IPS-15b (cell line): Measurements from ENCODE around the gene ZRANB3.
A peak's percentile ranks its signal among the peaks of the same experiment; 100 is the strongest.
"Not testable (repeated sequence)": the region's sequence is repeated elsewhere in the genome, so short reads cannot be mapped to it uniquely, and the experiment has no call there.

Source experiments
- H3K27me3 ChIP-seq: one replicate; pipeline ENCODE4 v1.6.1; 2013; ENCODE audit warnings: low read length; ENCODE audit not compliant: control insufficient read depth, insufficient read depth
- H3K36me3 ChIP-seq: one replicate; pipeline ENCODE4 v1.6.1; 2013; ENCODE audit warnings: low read length; ENCODE audit not compliant: control insufficient read depth, insufficient read depth
- H3K4me1 ChIP-seq: one replicate; pipeline ENCODE4 v1.6.1; 2013; ENCODE audit warnings: mild to moderate bottlenecking, low read length; ENCODE audit not compliant: control insufficient read depth, insufficient read depth
- H3K4me3 ChIP-seq: one replicate; pipeline ENCODE4 v1.5.1; 2013; ENCODE audit warnings: low read depth, low read length
- H3K9ac ChIP-seq: one replicate; pipeline ENCODE4 v1.6.1; 2013; ENCODE audit warnings: low read depth, mild to moderate bottlenecking, low read length
- H3K9me3 ChIP-seq: one replicate; pipeline ENCODE4 v1.6.1; 2013; ENCODE audit warnings: mild to moderate bottlenecking, low read length; ENCODE audit not compliant: control insufficient read depth, insufficient read depth

The ZRANB3 gene

DNA sequence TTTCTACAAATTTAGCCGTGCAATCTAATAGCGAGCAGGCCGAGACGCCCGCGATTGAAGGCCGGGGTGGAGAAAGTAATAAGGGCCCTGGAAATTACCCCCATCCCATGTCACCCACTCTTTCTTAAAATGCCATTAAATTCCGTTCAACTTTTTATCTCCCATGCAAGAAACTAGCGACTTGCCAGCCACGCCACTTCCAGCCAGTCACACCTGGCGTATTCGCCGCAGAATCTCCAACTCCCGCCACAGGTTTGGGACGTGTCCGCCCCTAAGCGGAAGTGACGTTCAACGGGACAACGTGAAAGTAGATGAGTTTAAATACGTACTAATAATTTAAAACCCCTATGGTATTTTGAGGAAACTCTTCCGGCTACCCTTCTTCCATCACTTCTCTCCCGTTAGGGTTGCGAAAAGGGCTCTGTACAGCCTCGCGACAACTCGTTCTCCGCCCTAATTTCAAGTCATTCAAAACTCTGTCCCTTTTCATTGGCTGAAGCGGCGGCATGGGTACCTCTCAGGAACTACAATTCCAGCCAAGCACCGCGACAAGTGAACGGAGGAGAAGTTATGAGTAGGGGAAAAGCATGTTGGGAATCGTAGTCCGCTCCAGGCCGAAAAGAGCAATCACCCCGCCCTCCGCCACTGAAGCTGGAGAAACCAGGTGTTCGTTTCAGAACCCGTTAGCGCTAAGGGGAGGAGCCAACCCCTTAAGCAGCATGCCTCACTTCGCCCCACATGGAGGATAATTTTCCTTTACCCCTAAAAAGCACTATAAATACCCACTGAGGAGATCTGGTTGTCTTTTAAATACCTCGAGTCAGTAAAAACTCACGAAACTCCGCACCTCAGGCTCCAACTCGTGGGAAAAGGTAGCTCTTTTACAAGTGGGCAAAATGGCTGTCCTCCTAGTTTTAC is at the start of gene ZRANB3:
Gene ZRANB3, minus strand, starts transcription at position 906 of the 918 bp plus-strand sequence.
- Histone ChIP-seq H3K9me3 (no peaks in the 10 kb centered on the region), H3K36me3 (peaks cover 2% of the 10 kb centered on the region), H3K4me1 (no peaks in the 10 kb centered on the region), H3K9ac (peak within 1 kb of the TSS; percentile 92), H3K27me3 (no peaks in the 10 kb centered on the region), H3K4me3 (peak within 1 kb of the TSS; percentile 89)

DNA sequence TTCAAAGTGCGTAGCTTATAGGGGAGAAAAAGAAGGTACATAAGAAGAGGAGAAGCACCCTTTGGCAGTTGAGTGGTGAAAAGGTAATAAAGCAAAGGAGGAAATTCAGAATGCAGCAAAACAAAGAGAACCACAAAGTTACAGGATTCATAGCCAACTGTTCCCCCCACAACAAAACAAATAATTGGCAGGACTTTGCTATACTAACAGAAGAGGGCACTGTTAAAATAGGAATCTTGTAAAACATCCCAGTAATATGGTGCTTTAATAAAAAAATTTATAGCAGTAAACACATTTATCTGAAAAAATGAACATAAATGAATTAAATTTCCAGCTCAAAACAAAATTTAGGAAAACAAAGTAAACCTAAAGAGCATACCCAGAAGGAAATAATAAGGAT is 42.6 kb upstream of the ZRANB3 start:
- no peak overlapping the region for H3K4me3 ChIP-seq
- no peaks in the 10 kb centered on the region for H3K36me3 ChIP-seq
- H3K4me1 ChIP-seq = no peaks in the 10 kb centered on the region
- H3K27me3 ChIP-seq = no peaks in the 10 kb centered on the region
- no peak overlapping the region for H3K9ac ChIP-seq
- H3K9me3 ChIP-seq = no peaks in the 10 kb centered on the region

DNA sequence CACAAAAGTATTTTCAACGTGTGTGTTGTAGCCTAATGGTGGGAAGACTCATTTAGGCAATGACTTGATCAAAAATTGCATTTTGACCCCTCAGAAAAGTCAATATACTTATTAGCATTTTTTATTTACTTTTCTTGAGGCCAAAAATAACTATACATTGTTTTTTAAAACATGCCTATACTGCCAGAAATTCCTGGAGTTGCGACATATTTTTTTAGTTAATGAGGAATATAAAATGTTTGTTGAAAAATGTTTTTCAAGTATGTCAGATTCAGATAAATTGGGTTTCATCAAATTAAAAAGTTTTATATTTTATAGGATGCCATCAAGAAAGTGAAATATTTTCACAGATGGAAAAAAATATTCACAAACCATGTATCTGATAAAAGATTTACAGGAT is 39.9 kb upstream of the ZRANB3 start:
- no peaks in the 10 kb centered on the region for H3K9me3 ChIP-seq
- H3K27me3 ChIP-seq = no peaks in the 10 kb centered on the region
- H3K4me3 ChIP-seq = no peak overlapping the region
- H3K4me1 ChIP-seq = no peaks in the 10 kb centered on the region
- no peak overlapping the region for H3K9ac ChIP-seq
- H3K36me3 ChIP-seq = no peaks in the 10 kb centered on the region

DNA sequence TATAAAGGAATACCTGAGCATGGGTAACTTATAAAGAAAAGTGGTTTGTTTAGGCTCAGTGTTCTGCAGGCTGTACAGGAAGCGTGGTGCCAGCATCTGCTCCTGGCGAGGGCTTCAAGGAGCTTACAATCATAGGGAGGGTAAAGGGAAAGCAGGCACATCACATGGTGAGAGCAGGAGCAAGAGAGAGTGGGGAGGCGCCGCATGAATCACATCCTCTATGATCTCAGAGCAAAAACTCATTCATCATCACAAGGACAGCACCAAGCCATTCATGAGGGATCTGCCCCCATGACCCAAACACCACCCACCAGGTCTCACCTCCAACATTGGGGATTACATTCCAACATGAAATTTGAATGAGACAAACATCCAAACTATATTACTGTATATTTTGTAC is 32.8 kb upstream of the ZRANB3 start:
- H3K36me3 ChIP-seq = no peaks in the 10 kb centered on the region
- no peaks in the 10 kb centered on the region for H3K9me3 ChIP-seq

DNA sequence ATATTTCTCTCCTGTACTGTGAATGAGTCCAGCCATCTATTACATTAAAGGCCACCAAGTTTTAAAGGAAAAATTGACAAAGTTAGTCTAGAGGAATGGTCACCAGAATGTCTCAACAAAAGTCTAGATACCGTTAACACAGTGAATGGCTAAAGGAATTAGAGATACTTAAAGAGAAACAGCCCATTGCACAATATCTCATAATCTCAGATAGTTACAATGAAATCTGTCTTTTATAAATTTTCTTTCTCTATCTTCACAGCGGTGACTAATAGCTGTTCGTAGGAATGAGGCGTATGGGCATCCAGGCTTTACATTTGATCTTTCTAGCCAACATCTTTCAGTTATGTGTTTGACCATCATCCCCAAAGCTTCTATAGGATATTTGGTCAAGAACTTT is 30.9 kb upstream of the ZRANB3 start:
- H3K27me3 ChIP-seq = no peaks in the 10 kb centered on the region
- no peaks in the 10 kb centered on the region for H3K4me1 ChIP-seq
- H3K9me3 ChIP-seq = no peaks in the 10 kb centered on the region
- H3K36me3 ChIP-seq = no peaks in the 10 kb centered on the region
- no peak overlapping the region for H3K9ac ChIP-seq
- H3K4me3 ChIP-seq = no peak overlapping the region

More for the DNA sequence above, 32.8 kb upstream of the ZRANB3 start:
- no peak overlapping the region for H3K9ac ChIP-seq
- no peaks in the 10 kb centered on the region for H3K27me3 ChIP-seq
- H3K4me3 ChIP-seq = no peak overlapping the region
- no peaks in the 10 kb centered on the region for H3K4me1 ChIP-seq

DNA sequence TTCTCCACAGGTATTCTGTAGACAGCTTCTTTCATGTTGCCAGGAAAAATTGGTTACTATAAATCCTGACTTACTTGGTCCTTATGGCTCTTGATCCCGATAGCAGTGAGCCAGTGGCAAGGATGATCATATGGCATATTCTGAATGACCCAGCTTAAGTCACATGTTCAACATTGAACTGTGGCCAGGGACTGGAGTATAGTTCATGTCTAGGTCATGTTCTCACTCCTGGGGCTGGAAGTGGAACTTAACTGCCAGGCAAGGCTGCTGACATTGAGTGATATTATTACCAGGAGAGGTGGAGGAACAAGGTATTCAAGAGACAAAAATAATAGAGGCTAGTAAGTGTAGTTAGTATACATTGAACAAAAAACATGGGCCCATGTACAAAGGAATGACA is 26.5 kb upstream of the ZRANB3 start:
- Histone ChIP-seq H3K36me3 (no peaks in the 10 kb centered on the region), H3K9ac (no peak overlapping the region), H3K27me3 (no peaks in the 10 kb centered on the region), H3K9me3 (no peaks in the 10 kb centered on the region), H3K4me3 (no peak overlapping the region), H3K4me1 (no peaks in the 10 kb centered on the region)

DNA sequence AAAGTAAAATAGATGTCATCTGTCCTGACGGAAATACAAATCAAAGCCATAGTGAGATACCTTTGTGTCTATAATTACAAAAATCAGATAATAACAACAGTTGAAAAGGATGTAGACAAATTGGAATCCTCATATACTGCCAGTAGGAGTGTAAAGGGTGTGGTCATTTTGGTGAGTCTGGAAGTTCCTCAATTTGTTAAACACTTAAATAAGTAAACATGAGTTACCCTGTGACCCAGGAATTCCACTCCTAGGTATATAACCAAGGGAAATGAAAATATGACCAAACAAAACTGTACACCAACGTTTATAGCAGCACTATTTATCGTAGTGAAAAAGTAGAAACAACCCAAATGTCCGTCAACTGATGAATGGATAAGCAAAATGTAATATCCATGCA is 24.3 kb upstream of the ZRANB3 start:
- no peaks in the 10 kb centered on the region for H3K27me3 ChIP-seq
- no peaks in the 10 kb centered on the region for H3K36me3 ChIP-seq
- no peaks in the 10 kb centered on the region for H3K4me1 ChIP-seq
- H3K9me3 ChIP-seq = no peaks in the 10 kb centered on the region
- H3K4me3 ChIP-seq = no peak overlapping the region
- H3K9ac ChIP-seq = no peak overlapping the region

DNA sequence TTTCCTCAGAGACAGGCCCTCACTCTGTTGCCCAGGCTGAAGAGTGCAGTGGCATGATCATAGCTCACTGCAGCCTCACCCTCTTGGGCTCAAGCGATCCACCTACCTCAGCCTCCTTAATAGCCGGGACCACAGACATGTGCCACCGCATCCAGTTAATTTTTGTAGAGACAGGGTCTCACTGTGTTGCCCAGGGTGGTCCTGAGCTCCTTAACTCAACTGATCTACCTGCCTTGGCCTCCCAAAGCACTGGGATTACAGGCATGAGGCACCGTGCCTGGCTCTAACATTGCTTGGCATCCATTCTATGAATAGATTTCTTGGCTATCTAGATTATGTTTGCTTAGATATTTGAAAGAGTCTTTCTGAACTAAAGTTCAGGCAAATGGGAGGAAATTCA is 21.9 kb upstream of the ZRANB3 start:
- H3K9me3 ChIP-seq = no peaks in the 10 kb centered on the region
- no peak overlapping the region for H3K4me3 ChIP-seq
- H3K4me1 ChIP-seq = no peaks in the 10 kb centered on the region
- H3K36me3 ChIP-seq = no peaks in the 10 kb centered on the region
- no peaks in the 10 kb centered on the region for H3K27me3 ChIP-seq
- H3K9ac ChIP-seq = no peak overlapping the region

DNA sequence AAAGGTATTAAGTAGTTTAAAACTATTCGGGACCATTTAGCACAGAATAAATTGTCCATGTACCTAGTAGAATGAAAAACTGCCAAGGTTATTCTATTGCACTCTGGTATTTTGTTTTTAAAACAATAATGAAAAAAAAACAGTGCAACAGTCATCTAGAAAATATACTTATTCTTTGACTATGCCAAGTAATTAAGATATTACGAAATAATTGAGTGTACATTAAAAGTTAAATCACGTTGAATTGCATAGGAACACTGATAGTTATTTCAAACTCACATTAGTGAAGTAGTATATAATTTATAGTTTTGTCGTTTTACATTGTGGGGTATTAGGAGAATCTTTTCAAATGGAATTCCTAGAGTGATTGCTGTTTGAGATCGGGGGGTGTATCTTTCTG is 20.3 kb upstream of the ZRANB3 start:
- Histone ChIP-seq H3K36me3 (no peaks in the 10 kb centered on the region), H3K4me1 (no peaks in the 10 kb centered on the region), H3K4me3 (no peak overlapping the region), H3K9ac (no peak overlapping the region), H3K27me3 (no peaks in the 10 kb centered on the region), H3K9me3 (no peaks in the 10 kb centered on the region)

DNA sequence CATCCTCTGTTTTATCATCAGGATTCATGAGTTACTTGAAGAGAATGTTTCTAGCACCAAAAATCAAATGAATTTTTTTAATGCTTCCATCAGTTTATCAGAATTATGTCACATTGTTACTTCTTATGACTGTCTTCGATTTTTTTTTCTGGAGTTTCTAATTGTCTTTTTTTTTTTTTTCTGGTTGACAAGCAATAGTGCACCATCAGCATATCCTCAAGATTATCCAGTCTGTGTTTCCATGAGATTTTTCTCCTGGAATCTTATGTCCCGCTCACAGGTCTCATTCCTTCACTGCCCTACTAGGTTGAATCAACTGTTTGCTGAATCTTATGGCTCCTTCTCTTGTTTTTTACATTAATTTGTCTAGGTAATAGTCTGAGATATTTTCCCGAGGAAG is 16.3 kb upstream of the ZRANB3 start:
- Histone ChIP-seq H3K27me3 (no peaks in the 10 kb centered on the region), H3K36me3 (no peaks in the 10 kb centered on the region), H3K4me3 (no peak overlapping the region), H3K9ac (no peak overlapping the region), H3K4me1 (no peaks in the 10 kb centered on the region), H3K9me3 (no peaks in the 10 kb centered on the region)

DNA sequence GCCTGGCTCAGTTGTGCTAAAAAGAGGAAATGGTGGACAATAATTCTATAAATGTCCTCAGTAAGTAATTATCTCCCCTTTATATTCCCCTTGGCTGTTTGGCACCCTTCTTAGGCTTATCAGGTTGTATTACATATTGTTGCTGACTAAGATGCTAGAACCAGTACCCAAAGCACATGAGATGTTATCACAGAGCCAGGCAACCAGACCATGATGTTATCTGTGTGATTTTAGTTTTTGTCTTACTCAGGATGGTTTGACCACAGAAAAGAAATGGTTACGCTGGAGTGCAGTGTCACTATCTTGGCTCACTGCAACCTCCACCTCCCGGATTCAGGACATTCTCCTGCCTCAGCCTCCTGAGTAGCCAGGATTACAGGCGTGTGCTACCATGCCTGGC is 15.4 kb upstream of the ZRANB3 start:
- Histone ChIP-seq H3K27me3 (no peaks in the 10 kb centered on the region), H3K36me3 (no peaks in the 10 kb centered on the region), H3K9ac (no peak overlapping the region), H3K9me3 (no peaks in the 10 kb centered on the region), H3K4me3 (no peak overlapping the region), H3K4me1 (no peaks in the 10 kb centered on the region)

DNA sequence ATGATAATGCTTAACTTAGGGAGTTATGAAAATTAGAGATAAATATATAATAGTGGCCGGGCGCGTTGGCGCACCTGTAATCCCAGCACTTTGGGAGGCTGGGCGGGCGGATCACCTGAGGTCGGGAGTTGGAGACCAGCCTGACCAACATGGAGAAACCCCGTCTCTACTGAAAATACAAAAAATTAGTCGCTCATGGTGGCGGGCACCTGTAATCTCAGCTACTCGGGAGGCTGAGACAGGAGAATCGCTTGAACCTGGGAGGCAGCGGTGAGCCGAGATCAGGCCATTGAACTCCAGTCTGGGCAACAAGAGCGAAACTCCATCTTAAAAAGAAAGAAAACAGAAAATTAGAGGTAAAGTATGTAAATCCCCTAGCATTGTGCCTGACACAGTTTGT is 2.5 kb upstream of the ZRANB3 start:
- not testable (repeated sequence) for H3K36me3 ChIP-seq, H3K4me1 ChIP-seq, H3K4me3 ChIP-seq, H3K9ac ChIP-seq, H3K27me3 ChIP-seq, H3K9me3 ChIP-seq
